Testis (tissue), 3 donors: Measurements from ENCODE around the gene ALDH1B1. TPM values are rescaled to one million over a fixed set of nuclear protein-coding genes. Genes with fewer than 3 reads are reported as not detected.

Experiments
- DNase-seq: peaks from one replicate; pipeline ENCODE4 v3.0.0-alpha.2; 2019
- H3K27ac ChIP-seq, 2 donors: fragments of 200-600 bp; sonication (generic); one replicate each; pipeline ENCODE4 v1.5.1; 2019
- H3K27me3 ChIP-seq: fragments of 200-600 bp; sonication (generic); one replicate; pipeline ENCODE4 v1.5.1; 2019
- H3K36me3 ChIP-seq: fragments of 200-600 bp; sonication (generic); one replicate; pipeline ENCODE4 v1.5.1; 2017; ENCODE audit warnings: low read depth; ENCODE audit errors: missing control alignments
- H3K4me1 ChIP-seq: fragments of 200-600 bp; sonication (generic); one replicate; pipeline ENCODE4 v1.5.1; 2019
- H3K4me3 ChIP-seq, 2 donors: fragments of 200-600 bp; sonication (generic); one replicate each; pipeline ENCODE4 v1.5.1; 2017 to 2019
- H3K9me3 ChIP-seq: fragments of 200-600 bp; sonication (generic); one replicate; pipeline ENCODE4 v1.5.1; 2017
- CTCF ChIP-seq, 3 experiments: fragments of 450-650 bp in 2 of 3; fragments of 200-600 bp in 1 of 3; sonication (generic) in 1 of 3; IDR thresholded peaks; one replicate each; pipeline ENCODE4 v1.5.1; 2016 to 2019; ENCODE audit warnings: antibody characterized with exemption in 3 of 3, mild to moderate bottlenecking in 2 of 3, moderate library complexity in 1 of 3
- POLR2A ChIP-seq: fragments of 450-650 bp; IDR thresholded peaks from one replicate; pipeline ENCODE4 v1.6.1; 2017; ENCODE audit warnings: antibody characterized with exemption, mild to moderate bottlenecking, moderate library complexity
- WGBS, 2 donors: methylation state at CpG; one replicate each; pipeline ENCODE4 v1.1.5; 2018; 5-methylcytosine and 5-hydroxymethylcytosine counted together
- intact Hi-C: fragments of 100-400 bp; cut with DNase I; formaldehyde crosslinking; loops from one replicate; pipeline ENCODE4 v1.15.1; 2023; ENCODE audit warnings: low total_unique reads
- polyA plus RNA-seq: library from polyadenylated mRNA; stranded (reverse); fragments of 350-450 nt; fragmentation: Illumina TruSeq; extraction: RNeasy Lipid Tissue Mini Kit (QIAGEN cat#74804); gene quantifications from one replicate; pipeline ENCODE4 v1.2.3, GENCODE V29; 2014; ENCODE audit warnings: low read depth, low replicate concordance; ENCODE audit not compliant: insufficient read depth
- total RNA-seq, 2 donors: library from RNA; depleted of rRNA; stranded (reverse); fragments of >200 nt; gene quantifications; one replicate each; pipeline ENCODE4 v1.2.3, GENCODE V29; 2016

Gene ALDH1B1
- total and polyA plus RNA-seq, 3 donors from 2014 or later, result 42.2 to 71.7 (median 42.4) TPM

GRCh38 chr9:38434853-38435252, 42.4 kb downstream of the ALDH1B1 start:
- H3K36me3 ChIP-seq, result no peaks in the 10 kb centered on the region
- WGBS, 2 donors, result 77 to 89% methylated on average over 3 of the region's 3 CpGs
- no peaks in the 10 kb centered on the region for H3K9me3 ChIP-seq
- H3K4me3 ChIP-seq, result no peak overlapping the region
- no peak overlapping the region for H3K27ac ChIP-seq
- H3K27me3 ChIP-seq, result no peaks in the 10 kb centered on the region
- H3K4me1 ChIP-seq, result no peaks in the 10 kb centered on the region
- no peak for DNase-seq
- no peak for TF ChIP-seq POLR2A
- TF ChIP-seq CTCF (IDR thresholded peaks at IDR 0.05), result no peak
- intact Hi-C loops, result no loop called here

GRCh38 chr9:38435521-38435920, 43.0 kb downstream of the ALDH1B1 start:
- no peak overlapping the region for H3K27ac ChIP-seq
- no peaks in the 10 kb centered on the region for H3K4me1 ChIP-seq
- no peak overlapping the region for H3K4me3 ChIP-seq
- H3K27me3 ChIP-seq, result no peaks in the 10 kb centered on the region
- H3K36me3 ChIP-seq, result no peaks in the 10 kb centered on the region
- H3K9me3 ChIP-seq, result no peaks in the 10 kb centered on the region
- 69 to 79% methylated on average over 2 of the region's 2 CpGs for WGBS, 2 donors
- DNase-seq, result no peak
- no peak for TF ChIP-seq CTCF (IDR thresholded peaks at IDR 0.05)
- no peak for TF ChIP-seq POLR2A
- intact Hi-C loops, result no loop called here

- Histone ChIP-seq H3K9me3 (no peaks in the 10 kb centered on the region), H3K4me1 (no peaks in the 10 kb centered on the region), H3K36me3 (no peaks in the 10 kb centered on the region), H3K4me3 (no peak overlapping the region), H3K27me3 (no peaks in the 10 kb centered on the region), H3K27ac (no peak overlapping the region)
- 100% methylated on average over 2 of the region's 2 CpGs for WGBS, 2 donors
- intact Hi-C loops, result no loop called here
- no peak for DNase-seq
- TF ChIP-seq POLR2A (no peak), CTCF (IDR thresholded peaks at IDR 0.05) (no peak)
Measured at GRCh38 chr9:38436708-38437107, 44.2 kb downstream of the ALDH1B1 start.

GRCh38 chr9:38437193-38437823, 44.8 kb downstream of the ALDH1B1 start:
- TF ChIP-seq POLR2A (no peak), CTCF (IDR thresholded peaks at IDR 0.05) (no peak)
- DNase-seq, result no peak

GRCh38 chr9:38439291-38439915, 46.9 kb downstream of the ALDH1B1 start:
- Histone ChIP-seq H3K36me3 (no peaks in the 10 kb centered on the region), H3K27ac (no peak overlapping the region), H3K4me3 (no peak overlapping the region), H3K4me1 (no peaks in the 10 kb centered on the region), H3K9me3 (no peaks in the 10 kb centered on the region), H3K27me3 (no peaks in the 10 kb centered on the region)
- no peak for TF ChIP-seq POLR2A
- TF ChIP-seq CTCF (IDR thresholded peaks at IDR 0.05), result no peak
- WGBS, 2 donors, result 74 to 75% methylated on average over 3 of the region's 3 CpGs
- no peak for DNase-seq
- intact Hi-C loops, result no loop called here

More at GRCh38 chr9:38437193-38437823, 44.8 kb downstream of the ALDH1B1 start:
- no peaks in the 10 kb centered on the region for H3K9me3 ChIP-seq
- WGBS, 2 donors, result 74 to 86% methylated on average over 10 to 11 of the region's 11 CpGs
- no peak overlapping the region for H3K4me3 ChIP-seq
- no peaks in the 10 kb centered on the region for H3K27me3 ChIP-seq
- no peaks in the 10 kb centered on the region for H3K36me3 ChIP-seq
- intact Hi-C loops, result no loop called here
- H3K27ac ChIP-seq, result no peak overlapping the region
- no peaks in the 10 kb centered on the region for H3K4me1 ChIP-seq
